Neural crest cell (in vitro differentiated cells): ENCODE measurements around the gene ANAPC15. TPM values are rescaled to one million over a fixed set of nuclear protein-coding genes. Genes with fewer than 3 reads are reported as not detected.
A peak's percentile ranks its signal among the peaks of the same experiment; 100 is the strongest.

Source experiments
- DNase-seq: peaks from one replicate; pipeline ENCODE4 v3.0.0; 2021; ENCODE audit warnings: low read depth, mixed read lengths, low spot score
- H3K27ac Mint-ChIP-seq: one replicate; pipeline ENCODE4 v1.8.0; 2021; ENCODE audit warnings: mild to moderate bottlenecking, mixed read lengths; ENCODE audit not compliant: unreplicated experiment
- H3K27me3 Mint-ChIP-seq: 2 replicates; pipeline ENCODE4 v1.8.0; 2021; ENCODE audit warnings: low read depth, mild to moderate bottlenecking, mixed read lengths
- H3K36me3 Mint-ChIP-seq: 2 replicates; pipeline ENCODE4 v1.8.0; 2021; ENCODE audit warnings: low read depth, mild to moderate bottlenecking, mixed read lengths
- H3K4me1 Mint-ChIP-seq: 2 replicates; pipeline ENCODE4 v1.8.0; 2021; ENCODE audit warnings: mixed read lengths
- H3K4me3 Mint-ChIP-seq: one replicate; pipeline ENCODE4 v1.8.0; 2021; ENCODE audit warnings: mild to moderate bottlenecking, mixed read lengths
- H3K9me3 Mint-ChIP-seq: 2 replicates; pipeline ENCODE4 v1.8.0; 2021; ENCODE audit warnings: mixed read lengths
- CTCF ChIP-seq: fragments of 200-600 bp; sonication (generic); conservative IDR thresholded peaks from 2 replicates; pipeline ENCODE4 v1.5.0; 2021; ENCODE audit warnings: antibody characterized with exemption, mild to moderate bottlenecking
- total RNA-seq: library from RNA; stranded (reverse); gene quantifications from 2 replicates; pipeline ENCODE4 v1.2.1, GENCODE V29; 2021

Gene ANAPC15
- total RNA-seq, 1 donor from 2014 or later, result 74.5 TPM

- H3K4me3 Mint-ChIP-seq, result peak overlapping the region; percentile 89
- no peak for TF ChIP-seq CTCF
- H3K27ac Mint-ChIP-seq, result peak overlapping the region; percentile 93
- DNase-seq, result no peak
- H3K27me3 Mint-ChIP-seq, result no peaks in the 10 kb centered on the region
- peaks cover 9% of the 10 kb centered on the region for H3K36me3 Mint-ChIP-seq
- peaks cover 3% of the 10 kb centered on the region for H3K9me3 Mint-ChIP-seq
- H3K4me1 Mint-ChIP-seq, result peaks cover 37% of the 10 kb centered on the region
These were observed 9.9 kb downstream of the ANAPC15 start for GRCh38 chr11:72102631-72102945.

GRCh38 chr11:72102162-72102561 is 10.3 kb downstream of the ANAPC15 start:
- peak overlapping the region; percentile 89 for H3K4me3 Mint-ChIP-seq
- peaks cover 37% of the 10 kb centered on the region for H3K4me1 Mint-ChIP-seq

GRCh38 chr11:72100462-72100861 is 12.0 kb downstream of the ANAPC15 start:
- TF ChIP-seq CTCF, result no peak
- H3K27ac Mint-ChIP-seq, result no peak overlapping the region
- no peak for DNase-seq
- no peaks in the 10 kb centered on the region for H3K27me3 Mint-ChIP-seq
- H3K4me1 Mint-ChIP-seq, result peaks cover 37% of the 10 kb centered on the region
- peak overlapping the region; percentile 89 for H3K4me3 Mint-ChIP-seq
- peaks cover 9% of the 10 kb centered on the region for H3K36me3 Mint-ChIP-seq
- H3K9me3 Mint-ChIP-seq, result peaks cover 3% of the 10 kb centered on the region

More at GRCh38 chr11:72102162-72102561, 10.3 kb downstream of the ANAPC15 start:
- Mint-ChIP-seq H3K36me3 (peaks cover 9% of the 10 kb centered on the region), H3K9me3 (peaks cover 3% of the 10 kb centered on the region), H3K27me3 (no peaks in the 10 kb centered on the region), H3K27ac (peak overlapping the region; percentile 93)
- no peak for DNase-seq
- TF ChIP-seq CTCF, result no peak

GRCh38 chr11:72100009-72100408 is 12.5 kb downstream of the ANAPC15 start:
- Mint-ChIP-seq H3K4me3 (no peak overlapping the region), H3K36me3 (peaks cover 9% of the 10 kb centered on the region), H3K27me3 (no peaks in the 10 kb centered on the region), H3K27ac (peak overlapping the region; percentile 43), H3K4me1 (peaks cover 37% of the 10 kb centered on the region), H3K9me3 (peaks cover 3% of the 10 kb centered on the region)
- TF ChIP-seq CTCF, result no peak
- DNase-seq, result no peak

GRCh38 chr11:72098741-72099140 is 13.8 kb downstream of the ANAPC15 start:
- no peak for TF ChIP-seq CTCF
- Mint-ChIP-seq H3K27me3 (no peaks in the 10 kb centered on the region), H3K4me3 (peak overlapping the region; percentile 49), H3K9me3 (peaks cover 3% of the 10 kb centered on the region), H3K4me1 (peaks cover 29% of the 10 kb centered on the region), H3K27ac (no peak overlapping the region), H3K36me3 (peaks cover 9% of the 10 kb centered on the region)
- no peak for DNase-seq

- DNase-seq, result peak; percentile 58
- H3K9me3 Mint-ChIP-seq, result no peaks in the 10 kb centered on the region
- H3K27me3 Mint-ChIP-seq, result no peaks in the 10 kb centered on the region
- no peaks in the 10 kb centered on the region for H3K36me3 Mint-ChIP-seq
- H3K4me3 Mint-ChIP-seq, result peak overlapping the region; percentile 28
- H3K27ac Mint-ChIP-seq, result no peak overlapping the region
- H3K4me1 Mint-ChIP-seq, result no peaks in the 10 kb centered on the region
- peak; percentile 80 for TF ChIP-seq CTCF
These were observed 21.2 kb downstream of the ANAPC15 start for GRCh38 chr11:72091292-72091691.
